ENCODE data around the gene ABLIM2. TPM values are rescaled to one million over a fixed set of nuclear protein-coding genes. Genes with fewer than 3 reads are reported as not detected.

Gene ABLIM2
- polyA plus RNA-seq, 2 of the 4 experiments (the other 2 are of a cell fraction): 0.21 to 0.40 TPM

GRCh38 chr4:8179074-8179473, 20.5 kb upstream of the ABLIM2 start:
- WGBS (ENCODE audit: missing lambda C conversion rate): 81% methylated on average over 6 of the region's 10 CpGs
- no peak for FAIRE-seq
- ATAC-seq: no peak
- Histone ChIP-seq H3K27ac (no peak overlapping the region), H3K4me3 (no peak overlapping the region), H3K4me1 (peaks cover 31% of the 10 kb centered on the region), H3K9me3 (no peaks in the 10 kb centered on the region), H3K4me2 (no peak overlapping the region)
- DNase-seq (ENCODE audit: low read depth in 1 of 2, low spot score in 1 of 2): no peak
- ChIA-PET POLR2A (no interaction called here), CTCF (interaction anchor here (0.7 to 8.0 kb wide), 6 partner anchors 16 to 224 kb away, joined by 3 to 122 read pairs (median 3); partner anchors contain the start of gene SH3TC1)
- TF ChIP-seq SMC3 (IDR thresholded peaks at IDR 0.05) (no peak), HEYL (CRISPR knock-in tag; IDR thresholded peaks at IDR 0.05) (no peak), NFE2L2 (conservative IDR thresholded peaks at IDR 0.05; ENCODE audit: low read length) (no peak), ESRRA (IDR thresholded peaks at IDR 0.05; ENCODE audit: borderline replicate concordance, low read length) (no peak), MAFK (IDR thresholded peaks at IDR 0.05; ENCODE audit: partially characterized antibody) (no peak), JUNB (IDR thresholded peaks at IDR 0.05) (no peak), KDM5A (IDR thresholded peaks at IDR 0.05) (no peak), JUN (IDR thresholded peaks at IDR 0.05) (no peak), TFCP2L1 (CRISPR knock-in tag; IDR thresholded peaks at IDR 0.05) (no peak), CBX8 (IDR thresholded peaks at IDR 0.05) (no peak), SREBF2 (IDR thresholded peaks at IDR 0.05) (no peak), MAX (IDR thresholded peaks at IDR 0.05) (no peak), NR3C1 (IDR thresholded peaks at IDR 0.05) (no peak), FOSL2 (IDR thresholded peaks at IDR 0.05) (no peak), FOSL2 (CRISPR knock-in tag; IDR thresholded peaks at IDR 0.05) (no peak), E2F6 (IDR thresholded peaks at IDR 0.05; ENCODE audit: borderline replicate concordance, low read depth) (no peak), CEBPB (IDR thresholded peaks at IDR 0.05) (no peak), MYC (IDR thresholded peaks at IDR 0.05; ENCODE audit: borderline replicate concordance, low read length) (no peak)
- TF ChIP-seq, protein P1, sequence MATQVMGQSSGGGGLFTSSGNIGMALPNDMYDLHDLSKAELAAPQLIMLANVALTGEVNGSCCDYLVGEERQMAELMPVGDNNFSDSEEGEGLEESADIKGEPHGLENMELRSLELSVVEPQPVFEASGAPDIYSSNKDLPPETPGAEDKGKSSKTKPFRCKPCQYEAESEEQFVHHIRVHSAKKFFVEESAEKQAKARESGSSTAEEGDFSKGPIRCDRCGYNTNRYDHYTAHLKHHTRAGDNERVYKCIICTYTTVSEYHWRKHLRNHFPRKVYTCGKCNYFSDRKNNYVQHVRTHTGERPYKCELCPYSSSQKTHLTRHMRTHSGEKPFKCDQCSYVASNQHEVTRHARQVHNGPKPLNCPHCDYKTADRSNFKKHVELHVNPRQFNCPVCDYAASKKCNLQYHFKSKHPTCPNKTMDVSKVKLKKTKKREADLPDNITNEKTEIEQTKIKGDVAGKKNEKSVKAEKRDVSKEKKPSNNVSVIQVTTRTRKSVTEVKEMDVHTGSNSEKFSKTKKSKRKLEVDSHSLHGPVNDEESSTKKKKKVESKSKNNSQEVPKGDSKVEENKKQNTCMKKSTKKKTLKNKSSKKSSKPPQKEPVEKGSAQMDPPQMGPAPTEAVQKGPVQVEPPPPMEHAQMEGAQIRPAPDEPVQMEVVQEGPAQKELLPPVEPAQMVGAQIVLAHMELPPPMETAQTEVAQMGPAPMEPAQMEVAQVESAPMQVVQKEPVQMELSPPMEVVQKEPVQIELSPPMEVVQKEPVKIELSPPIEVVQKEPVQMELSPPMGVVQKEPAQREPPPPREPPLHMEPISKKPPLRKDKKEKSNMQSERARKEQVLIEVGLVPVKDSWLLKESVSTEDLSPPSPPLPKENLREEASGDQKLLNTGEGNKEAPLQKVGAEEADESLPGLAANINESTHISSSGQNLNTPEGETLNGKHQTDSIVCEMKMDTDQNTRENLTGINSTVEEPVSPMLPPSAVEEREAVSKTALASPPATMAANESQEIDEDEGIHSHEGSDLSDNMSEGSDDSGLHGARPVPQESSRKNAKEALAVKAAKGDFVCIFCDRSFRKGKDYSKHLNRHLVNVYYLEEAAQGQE (IDR thresholded peaks at IDR 0.05): no peak
- TF ChIP-seq, protein P2, sequence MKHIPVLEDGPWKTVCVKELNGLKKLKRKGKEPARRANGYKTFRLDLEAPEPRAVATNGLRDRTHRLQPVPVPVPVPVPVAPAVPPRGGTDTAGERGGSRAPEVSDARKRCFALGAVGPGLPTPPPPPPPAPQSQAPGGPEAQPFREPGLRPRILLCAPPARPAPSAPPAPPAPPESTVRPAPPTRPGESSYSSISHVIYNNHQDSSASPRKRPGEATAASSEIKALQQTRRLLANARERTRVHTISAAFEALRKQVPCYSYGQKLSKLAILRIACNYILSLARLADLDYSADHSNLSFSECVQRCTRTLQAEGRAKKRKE (CRISPR knock-in tag; IDR thresholded peaks at IDR 0.05; ENCODE audit: low read depth): no peak

DNA sequence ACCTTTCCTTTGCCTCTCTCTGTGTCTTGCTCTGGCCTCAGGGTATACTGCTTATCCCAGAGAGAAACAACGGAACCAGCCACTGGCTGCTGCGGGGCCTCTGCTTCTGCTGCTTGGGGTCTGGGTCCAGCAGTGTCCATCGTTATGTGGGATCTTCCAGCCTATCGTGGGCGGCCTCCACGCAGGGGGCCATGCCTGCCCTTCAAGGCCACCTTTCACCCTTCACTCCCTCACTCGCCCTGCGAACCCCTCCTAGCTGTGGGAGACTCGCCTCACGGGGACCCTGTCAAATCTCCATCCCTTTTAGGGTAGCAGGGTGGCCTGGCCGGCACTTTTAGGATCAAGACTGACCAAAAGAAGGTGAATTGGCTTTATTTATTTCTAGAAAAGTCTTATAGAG, 19.3 kb upstream of the ABLIM2 start:
- DNase-seq (ENCODE audit: low read depth in 1 of 2, low spot score in 1 of 2) (no peak), ATAC-seq (no peak), FAIRE-seq (no peak)
- Histone ChIP-seq H3K4me2 (no peak overlapping the region), H3K27ac (peak overlapping the region in 1 of 2 experiments; percentile 45; a peak in 2 of 6 replicates), H3K4me1 (peaks cover 20% of the 10 kb centered on the region), H3K4me3 (no peak overlapping the region), H3K9me3 (no peaks in the 10 kb centered on the region)
- TF ChIP-seq SREBF2 (IDR thresholded peaks at IDR 0.05) (no peak), TFCP2L1 (CRISPR knock-in tag; IDR thresholded peaks at IDR 0.05) (no peak), KDM1A (IDR thresholded peaks at IDR 0.05; ENCODE audit: low read depth) (no peak), MAFK (IDR thresholded peaks at IDR 0.05; ENCODE audit: partially characterized antibody) (no peak), POLR2A (IDR thresholded peaks at IDR 0.05; ENCODE audit: low read length) (no peak), MYC (IDR thresholded peaks at IDR 0.05; ENCODE audit: borderline replicate concordance, low read length) (no peak), EHMT2 (IDR thresholded peaks at IDR 0.05; ENCODE audit: low read depth) (no peak), RFX5 (IDR thresholded peaks at IDR 0.05) (no peak), TP53 (CRISPR knock-in tag; IDR thresholded peaks at IDR 0.05) (no peak), NPAS2 (CRISPR knock-in tag; IDR thresholded peaks at IDR 0.05; ENCODE audit: borderline replicate concordance) (no peak), HDAC2 (IDR thresholded peaks at IDR 0.05) (no peak), POLR2AphosphoS2 (conservative IDR thresholded peaks at IDR 0.05; ENCODE audit: low read length) (no peak), JUN (IDR thresholded peaks at IDR 0.05) (no peak), CBX8 (IDR thresholded peaks at IDR 0.05) (no peak)
- TF ChIP-seq, protein P3, sequence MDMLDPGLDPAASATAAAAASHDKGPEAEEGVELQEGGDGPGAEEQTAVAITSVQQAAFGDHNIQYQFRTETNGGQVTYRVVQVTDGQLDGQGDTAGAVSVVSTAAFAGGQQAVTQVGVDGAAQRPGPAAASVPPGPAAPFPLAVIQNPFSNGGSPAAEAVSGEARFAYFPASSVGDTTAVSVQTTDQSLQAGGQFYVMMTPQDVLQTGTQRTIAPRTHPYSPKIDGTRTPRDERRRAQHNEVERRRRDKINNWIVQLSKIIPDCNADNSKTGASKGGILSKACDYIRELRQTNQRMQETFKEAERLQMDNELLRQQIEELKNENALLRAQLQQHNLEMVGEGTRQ (IDR thresholded peaks at IDR 0.05): no peak
- WGBS (ENCODE audit: missing lambda C conversion rate): 86% methylated on average over 8 of the region's 11 CpGs
- ChIA-PET POLR2A (no interaction called here), CTCF (interaction anchor here (1.0 to 8.0 kb wide), 9 partner anchors 8 to 231 kb away, joined by 3 to 122 read pairs (median 16); partner anchors contain the start of gene SH3TC1)
